WTC11 (cell line): ENCODE measurements around the gene SOX14. TPM values are rescaled to one million over a fixed set of nuclear protein-coding genes. Genes with fewer than 3 reads are reported as not detected.

ENCODE experiments used
- ATAC-seq: fragments of 200-7000 bp; cut with Tn5 transposase; 2 replicates; pipeline ENCODE4 v1.10.0; 2021; ENCODE audit warnings: mild to moderate bottlenecking, moderate library complexity
- Bru-seq: library from RNA; stranded (reverse); fragments of 400-500 nt; gene quantifications from one replicate; lab custom pipeline; 2021; lab: Mats Ljungman, UMichigan
- CTCF ChIA-PET: fragments of 300-600 bp; sonication (Branson Sonifier 250); formaldehyde crosslinking; loops from one replicate; lab custom pipeline; 2021; ENCODE audit warnings: antibody characterized with exemption; lab: Charles Lee
- POLR2A ChIA-PET: fragments of 350-600 bp; sonication (Branson Sonifier 250); formaldehyde crosslinking; loops from one replicate; lab custom pipeline; 2021; ENCODE audit warnings: antibody characterized with exemption; lab: Charles Lee
- DNase-seq: peaks from one replicate; pipeline ENCODE4 v3.0.0; 2021; ENCODE audit warnings: low spot score
- H3K27ac Mint-ChIP-seq: 2 replicates; pipeline ENCODE4 v1.8.0; 2021; ENCODE audit warnings: mixed read lengths
- H3K27me3 Mint-ChIP-seq: 2 replicates; pipeline ENCODE4 v1.8.0; 2021; ENCODE audit warnings: low read depth, mild to moderate bottlenecking, moderate library complexity, mixed read lengths
- H3K36me3 Mint-ChIP-seq: 2 replicates; pipeline ENCODE4 v1.8.0; 2021; ENCODE audit warnings: mixed read lengths
- H3K4me1 Mint-ChIP-seq: 2 replicates; pipeline ENCODE4 v1.8.0; 2022; ENCODE audit warnings: mixed read lengths
- H3K4me3 Mint-ChIP-seq: 2 replicates; pipeline ENCODE4 v1.8.0; 2021; ENCODE audit warnings: mild to moderate bottlenecking, moderate library complexity, mixed read lengths
- H3K9me3 Mint-ChIP-seq: 2 replicates; pipeline ENCODE4 v1.8.0; 2021; ENCODE audit warnings: mixed read lengths
- CBFB ChIP-seq: sonication (generic); formaldehyde crosslinking; IDR thresholded peaks from 2 replicates; pipeline ENCODE4 v1.8.1; 2022; ENCODE audit warnings: mild to moderate bottlenecking, low read depth, missing genetic modification reagents
- CREB1 ChIP-seq: sonication (generic); formaldehyde crosslinking; IDR thresholded peaks from 2 replicates; pipeline ENCODE4 v1.8.0; 2023; ENCODE audit warnings: mild to moderate bottlenecking, missing genetic modification reagents
- CREM ChIP-seq: sonication (generic); formaldehyde crosslinking; IDR thresholded peaks from 2 replicates; pipeline ENCODE4 v1.8.1; 2022; ENCODE audit warnings: mild to moderate bottlenecking, missing genetic modification reagents, moderate library complexity
- ESRRA ChIP-seq: sonication (generic); formaldehyde crosslinking; IDR thresholded peaks from 2 replicates; pipeline ENCODE4 v1.8.1; 2022; ENCODE audit warnings: mild to moderate bottlenecking, missing genetic modification reagents, borderline replicate concordance
- ETV6 ChIP-seq: sonication (generic); formaldehyde crosslinking; IDR thresholded peaks from 2 replicates; pipeline ENCODE4 v1.8.1; 2022; ENCODE audit warnings: mild to moderate bottlenecking, missing genetic modification reagents
- FOXK1 ChIP-seq: sonication (generic); formaldehyde crosslinking; IDR thresholded peaks from 2 replicates; pipeline ENCODE4 v1.8.0; 2022; ENCODE audit warnings: mild to moderate bottlenecking, moderate library complexity, missing genetic modification reagents
- FOXP1 ChIP-seq: sonication (generic); formaldehyde crosslinking; IDR thresholded peaks from 2 replicates; pipeline ENCODE4 v1.8.0; 2022; ENCODE audit warnings: missing genetic modification reagents, mild to moderate bottlenecking, moderate library complexity, borderline replicate concordance
- FOXP4 ChIP-seq: sonication (generic); formaldehyde crosslinking; IDR thresholded peaks from 2 replicates; pipeline ENCODE4 v1.8.0; 2022; ENCODE audit warnings: mild to moderate bottlenecking, missing genetic modification reagents
- MYBL2 ChIP-seq: sonication (generic); formaldehyde crosslinking; IDR thresholded peaks from 2 replicates; pipeline ENCODE4 v1.8.1; 2023; ENCODE audit warnings: mild to moderate bottlenecking, moderate library complexity, missing genetic modification reagents
- NFYB ChIP-seq: sonication (generic); formaldehyde crosslinking; conservative IDR thresholded peaks from 2 replicates; pipeline ENCODE4 v1.8.0; 2022; ENCODE audit warnings: low read depth, missing genetic modification reagents
- NR2C2 ChIP-seq: sonication (generic); formaldehyde crosslinking; IDR thresholded peaks from 2 replicates; pipeline ENCODE4 v1.8.0; 2022; ENCODE audit warnings: mild to moderate bottlenecking, missing genetic modification reagents
- SP1 ChIP-seq: sonication (generic); formaldehyde crosslinking; conservative IDR thresholded peaks from 2 replicates; pipeline ENCODE4 v1.8.1; 2022; ENCODE audit warnings: missing genetic modification reagents
- TEAD1 ChIP-seq: sonication (generic); formaldehyde crosslinking; IDR thresholded peaks from 2 replicates; pipeline ENCODE4 v1.8.0; 2022; ENCODE audit warnings: mild to moderate bottlenecking, missing genetic modification reagents
- TP53 ChIP-seq: sonication (generic); formaldehyde crosslinking; IDR thresholded peaks from 2 replicates; pipeline ENCODE4 v1.8.1; 2023; ENCODE audit warnings: mild to moderate bottlenecking, missing genetic modification reagents
- USF1 ChIP-seq: sonication (generic); formaldehyde crosslinking; IDR thresholded peaks from 2 replicates; pipeline ENCODE4 v1.8.0; 2022; ENCODE audit warnings: mild to moderate bottlenecking, missing genetic modification reagents
- ZBTB21 ChIP-seq: sonication (generic); formaldehyde crosslinking; IDR thresholded peaks from 2 replicates; pipeline ENCODE4 v1.8.1; 2023; ENCODE audit warnings: mild to moderate bottlenecking, missing genetic modification reagents, borderline replicate concordance
- ZNF219 ChIP-seq: sonication (generic); formaldehyde crosslinking; IDR thresholded peaks from 2 replicates; pipeline ENCODE4 v1.8.0; 2023; ENCODE audit warnings: missing genetic modification reagents, mild to moderate bottlenecking, borderline replicate concordance
- ZNF263 ChIP-seq: sonication (generic); formaldehyde crosslinking; IDR thresholded peaks from 2 replicates; pipeline ENCODE4 v1.8.1; 2022; ENCODE audit warnings: low read depth, mild to moderate bottlenecking, moderate library complexity, missing genetic modification reagents
- ZNF281 ChIP-seq: sonication (generic); formaldehyde crosslinking; IDR thresholded peaks from 2 replicates; pipeline ENCODE4 v1.8.0; 2023; ENCODE audit warnings: mild to moderate bottlenecking, missing genetic modification reagents
- long read RNA-seq, 3 experiments: library from RNA in 1 of 3; library from capped mRNA in 1 of 3; library from polyadenylated mRNA in 1 of 3; unstranded in 2 of 3; stranded (forward) in 1 of 3; transcript quantifications; one replicate each; pipeline ENCODE4 v2.0.0, GENCODE V29; 2021
- total RNA-seq: library from RNA; stranded (reverse); gene quantifications from 3 replicates; pipeline ENCODE4 v1.2.3, GENCODE V29; 2021
- TF ChIP-seq, protein P1 (sequence below): sonication (generic); formaldehyde crosslinking; IDR thresholded peaks from 2 replicates; pipeline ENCODE4 v1.8.0; 2022; ENCODE audit warnings: mild to moderate bottlenecking, missing genetic modification reagents
- TF ChIP-seq, protein P2 (sequence below): sonication (generic); formaldehyde crosslinking; IDR thresholded peaks from 2 replicates; pipeline ENCODE4 v1.8.1; 2023; ENCODE audit warnings: mild to moderate bottlenecking, missing genetic modification reagents
- TF ChIP-seq, protein P3 (sequence below): sonication (generic); formaldehyde crosslinking; IDR thresholded peaks from 2 replicates; pipeline ENCODE4 v1.8.0; 2022; ENCODE audit warnings: missing genetic modification reagents
- TF ChIP-seq, protein P4 (sequence below): fragments of 250-450 bp; sonication (Bioruptor Pico); IDR thresholded peaks from 2 replicates; pipeline ENCODE4 v1.9.0; 2021; ENCODE audit warnings: mild to moderate bottlenecking
- TF ChIP-seq, protein P5 (sequence below): sonication (generic); formaldehyde crosslinking; IDR thresholded peaks from 2 replicates; pipeline ENCODE4 v1.8.0; 2022; ENCODE audit warnings: mild to moderate bottlenecking, missing genetic modification reagents

SOX14 gene
- total RNA-seq (0.34 to 0.78 TPM (median 0.70 TPM) in 3 replicates), Bru-seq, nascent RNA (percentile 35 among the genes with signal in this experiment)
- long read RNA-seq, experiment 1, partial matches to known transcripts: 0 of 4 reads
- long read RNA-seq, experiment 1, other reads (novel, unspliced or antisense): 0 of 4 reads
- long read RNA-seq, experiment 2: 0 reads
- long read RNA-seq, experiment 3: 0 reads

- ATAC-seq (peak; percentile 56), DNase-seq (peak; percentile 96)
- Mint-ChIP-seq H3K36me3 (no peaks in the 10 kb centered on the region), H3K9me3 (no peaks in the 10 kb centered on the region), H3K4me3 (peak within 1 kb of the TSS; percentile 82), H3K4me1 (peaks cover 80% of the 10 kb centered on the region), H3K27me3 (peaks cover 100% of the 10 kb centered on the region), H3K27ac (no peak within 1 kb of the TSS)
- ChIA-PET POLR2A (no interaction called here), CTCF (interaction anchor here (1.6 kb wide), 1 partner anchor 28 kb away, joined by 3 read pairs; no protein-coding TSS in a partner anchor)
- TF ChIP-seq ZNF219 (CRISPR knock-in tag) (no peak), ZNF263 (CRISPR knock-in tag) (no peak), NFYB (CRISPR knock-in tag) (peak; percentile 48), TEAD1 (CRISPR knock-in tag) (0 out of 2 replicates have a peak, but pooled peaks have one; percentile 38), FOXP4 (CRISPR knock-in tag) (peak; percentile 72; the same call in 1 of the 2 replicates), CREB1 (CRISPR knock-in tag) (peak; percentile 44; the same call in 1 of the 2 replicates), NR2C2 (CRISPR knock-in tag) (no peak), USF1 (CRISPR knock-in tag) (peak; percentile 38; the same call in 1 of the 2 replicates), ESRRA (CRISPR knock-in tag) (no peak), FOXP1 (CRISPR knock-in tag) (peak; percentile 53), ZNF281 (CRISPR knock-in tag) (peak; percentile 75; the same call in 1 of the 2 replicates), ETV6 (peak; percentile 70; the same call in 1 of the 2 replicates), ZBTB21 (0 out of 2 replicates have a peak, but pooled peaks have one; percentile 52), CBFB (CRISPR knock-in tag) (peak; percentile 33; the same call in 1 of the 2 replicates), CREM (CRISPR knock-in tag) (0 out of 2 replicates have a peak, but pooled peaks have one; percentile 36), MYBL2 (CRISPR knock-in tag) (0 out of 2 replicates have a peak, but pooled peaks have one; percentile 39), FOXK1 (CRISPR knock-in tag) (peak; percentile 90; the same call in 1 of the 2 replicates), SP1 (CRISPR knock-in tag) (peak; percentile 67), TP53 (CRISPR knock-in tag) (0 out of 2 replicates have a peak, but pooled peaks have one; percentile 59)
- TF ChIP-seq, protein P1, sequence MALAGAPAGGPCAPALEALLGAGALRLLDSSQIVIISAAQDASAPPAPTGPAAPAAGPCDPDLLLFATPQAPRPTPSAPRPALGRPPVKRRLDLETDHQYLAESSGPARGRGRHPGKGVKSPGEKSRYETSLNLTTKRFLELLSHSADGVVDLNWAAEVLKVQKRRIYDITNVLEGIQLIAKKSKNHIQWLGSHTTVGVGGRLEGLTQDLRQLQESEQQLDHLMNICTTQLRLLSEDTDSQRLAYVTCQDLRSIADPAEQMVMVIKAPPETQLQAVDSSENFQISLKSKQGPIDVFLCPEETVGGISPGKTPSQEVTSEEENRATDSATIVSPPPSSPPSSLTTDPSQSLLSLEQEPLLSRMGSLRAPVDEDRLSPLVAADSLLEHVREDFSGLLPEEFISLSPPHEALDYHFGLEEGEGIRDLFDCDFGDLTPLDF: 0 out of 2 replicates have a peak, but pooled peaks have one; percentile 50
- TF ChIP-seq, protein P2, sequence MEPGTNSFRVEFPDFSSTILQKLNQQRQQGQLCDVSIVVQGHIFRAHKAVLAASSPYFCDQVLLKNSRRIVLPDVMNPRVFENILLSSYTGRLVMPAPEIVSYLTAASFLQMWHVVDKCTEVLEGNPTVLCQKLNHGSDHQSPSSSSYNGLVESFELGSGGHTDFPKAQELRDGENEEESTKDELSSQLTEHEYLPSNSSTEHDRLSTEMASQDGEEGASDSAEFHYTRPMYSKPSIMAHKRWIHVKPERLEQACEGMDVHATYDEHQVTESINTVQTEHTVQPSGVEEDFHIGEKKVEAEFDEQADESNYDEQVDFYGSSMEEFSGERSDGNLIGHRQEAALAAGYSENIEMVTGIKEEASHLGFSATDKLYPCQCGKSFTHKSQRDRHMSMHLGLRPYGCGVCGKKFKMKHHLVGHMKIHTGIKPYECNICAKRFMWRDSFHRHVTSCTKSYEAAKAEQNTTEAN (CRISPR knock-in tag): no peak
- TF ChIP-seq, protein P3, sequence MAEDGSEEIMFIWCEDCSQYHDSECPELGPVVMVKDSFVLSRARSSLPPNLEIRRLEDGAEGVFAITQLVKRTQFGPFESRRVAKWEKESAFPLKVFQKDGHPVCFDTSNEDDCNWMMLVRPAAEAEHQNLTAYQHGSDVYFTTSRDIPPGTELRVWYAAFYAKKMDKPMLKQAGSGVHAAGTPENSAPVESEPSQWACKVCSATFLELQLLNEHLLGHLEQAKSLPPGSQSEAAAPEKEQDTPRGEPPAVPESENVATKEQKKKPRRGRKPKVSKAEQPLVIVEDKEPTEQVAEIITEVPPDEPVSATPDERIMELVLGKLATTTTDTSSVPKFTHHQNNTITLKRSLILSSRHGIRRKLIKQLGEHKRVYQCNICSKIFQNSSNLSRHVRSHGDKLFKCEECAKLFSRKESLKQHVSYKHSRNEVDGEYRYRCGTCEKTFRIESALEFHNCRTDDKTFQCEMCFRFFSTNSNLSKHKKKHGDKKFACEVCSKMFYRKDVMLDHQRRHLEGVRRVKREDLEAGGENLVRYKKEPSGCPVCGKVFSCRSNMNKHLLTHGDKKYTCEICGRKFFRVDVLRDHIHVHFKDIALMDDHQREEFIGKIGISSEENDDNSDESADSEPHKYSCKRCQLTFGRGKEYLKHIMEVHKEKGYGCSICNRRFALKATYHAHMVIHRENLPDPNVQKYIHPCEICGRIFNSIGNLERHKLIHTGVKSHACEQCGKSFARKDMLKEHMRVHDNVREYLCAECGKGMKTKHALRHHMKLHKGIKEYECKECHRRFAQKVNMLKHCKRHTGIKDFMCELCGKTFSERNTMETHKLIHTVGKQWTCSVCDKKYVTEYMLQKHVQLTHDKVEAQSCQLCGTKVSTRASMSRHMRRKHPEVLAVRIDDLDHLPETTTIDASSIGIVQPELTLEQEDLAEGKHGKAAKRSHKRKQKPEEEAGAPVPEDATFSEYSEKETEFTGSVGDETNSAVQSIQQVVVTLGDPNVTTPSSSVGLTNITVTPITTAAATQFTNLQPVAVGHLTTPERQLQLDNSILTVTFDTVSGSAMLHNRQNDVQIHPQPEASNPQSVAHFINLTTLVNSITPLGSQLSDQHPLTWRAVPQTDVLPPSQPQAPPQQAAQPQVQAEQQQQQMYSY: no peak
- TF ChIP-seq, protein P4, sequence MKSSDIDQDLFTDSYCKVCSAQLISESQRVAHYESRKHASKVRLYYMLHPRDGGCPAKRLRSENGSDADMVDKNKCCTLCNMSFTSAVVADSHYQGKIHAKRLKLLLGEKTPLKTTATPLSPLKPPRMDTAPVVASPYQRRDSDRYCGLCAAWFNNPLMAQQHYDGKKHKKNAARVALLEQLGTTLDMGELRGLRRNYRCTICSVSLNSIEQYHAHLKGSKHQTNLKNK (CRISPR knock-in tag): no peak
- TF ChIP-seq, protein P5, sequence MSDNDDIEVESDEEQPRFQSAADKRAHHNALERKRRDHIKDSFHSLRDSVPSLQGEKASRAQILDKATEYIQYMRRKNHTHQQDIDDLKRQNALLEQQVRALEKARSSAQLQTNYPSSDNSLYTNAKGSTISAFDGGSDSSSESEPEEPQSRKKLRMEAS: peak; percentile 68; the same call in 1 of the 2 replicates
Observed at GRCh38 chr3:137764001-137764433, at the start of gene SOX14. TSS of gene SOX14 (plus strand) at chr3:137764315. CDS start at chr3:137764785, 470 bp downstream.
